HG03025 (cell line): ENCODE data around the gene NETO2.

ENCODE experiments used
- ATAC-seq: cut with Tn5 transposase; IDR thresholded peaks from one replicate; pipeline ENCODE4 v1.9.1; 2021; ENCODE audit warnings: mild to moderate bottlenecking, moderate library complexity; ENCODE audit not compliant: unreplicated experiment, low FRiP score

NETO2 gene

DNA sequence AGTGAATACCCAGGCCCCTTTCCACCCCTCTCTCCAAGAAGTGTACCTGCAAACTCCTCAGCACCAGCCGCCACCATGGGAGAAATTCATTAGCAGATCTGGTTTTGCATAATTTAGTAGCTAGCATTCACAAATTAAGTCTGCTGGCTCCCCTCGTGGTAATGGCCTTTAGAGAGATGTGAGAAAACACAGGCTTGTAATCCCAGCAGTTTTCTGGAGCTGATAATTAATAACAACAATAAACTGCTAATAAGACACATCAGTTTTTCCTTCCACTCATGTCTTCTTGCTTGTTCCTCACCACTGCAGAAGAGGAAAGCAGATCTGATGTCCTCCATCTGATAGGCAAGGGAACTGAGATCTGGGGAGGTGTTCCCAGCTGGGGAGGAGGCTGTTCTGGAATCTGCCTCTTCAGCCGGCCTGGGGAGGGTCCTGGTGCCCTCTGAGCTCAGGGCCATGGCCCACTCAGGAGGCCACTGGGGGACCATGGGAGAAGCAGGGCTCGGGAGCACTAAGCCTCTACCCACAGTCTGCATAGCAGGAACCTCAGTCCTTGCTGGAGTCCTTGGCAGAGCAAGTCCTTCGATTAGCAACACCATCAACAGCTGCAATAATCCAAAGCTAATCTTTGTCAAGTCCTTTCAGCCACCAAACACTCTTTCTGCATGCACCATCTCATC, 96.1 kb downstream of the NETO2 start:
- no peak for ATAC-seq

DNA sequence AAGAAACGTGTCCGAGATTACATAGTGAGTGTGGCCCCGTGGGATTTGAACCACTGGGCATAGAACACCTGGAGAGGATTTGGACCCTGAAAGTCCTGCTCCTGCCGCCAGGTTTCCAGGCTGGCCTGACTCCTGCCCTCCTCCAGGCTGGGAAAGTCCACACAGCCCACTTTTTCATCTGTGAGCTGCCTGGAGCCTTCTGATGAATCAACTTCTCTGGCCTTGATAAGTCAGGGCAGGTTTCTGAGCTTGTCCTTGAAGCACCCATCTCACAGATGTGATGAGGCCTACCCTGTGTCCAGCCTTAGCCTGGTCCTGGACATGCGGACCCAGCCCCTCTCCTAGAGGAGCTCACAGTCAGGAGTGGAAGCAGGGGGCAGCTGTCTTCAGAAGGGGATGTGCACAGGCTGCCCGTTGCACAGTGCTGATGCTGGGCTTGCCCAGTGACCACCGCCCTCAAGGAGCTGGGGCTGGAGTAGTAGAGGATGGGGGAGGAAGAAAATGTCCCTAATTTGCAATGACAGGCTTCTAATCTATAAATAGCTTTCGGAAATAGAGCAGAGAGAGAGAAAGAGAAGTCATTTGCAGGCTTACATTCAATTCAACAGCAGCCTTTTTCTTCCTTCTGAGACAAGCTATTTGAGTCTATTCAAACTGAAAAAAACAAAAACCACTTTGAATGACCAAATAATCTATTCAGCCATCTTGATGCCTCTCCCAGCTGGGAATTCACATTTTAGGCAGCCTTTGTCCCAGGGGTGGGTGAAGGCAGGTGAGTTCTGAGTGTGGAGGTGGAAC, 96.8 kb downstream of the NETO2 start:
- ATAC-seq = no peak

DNA sequence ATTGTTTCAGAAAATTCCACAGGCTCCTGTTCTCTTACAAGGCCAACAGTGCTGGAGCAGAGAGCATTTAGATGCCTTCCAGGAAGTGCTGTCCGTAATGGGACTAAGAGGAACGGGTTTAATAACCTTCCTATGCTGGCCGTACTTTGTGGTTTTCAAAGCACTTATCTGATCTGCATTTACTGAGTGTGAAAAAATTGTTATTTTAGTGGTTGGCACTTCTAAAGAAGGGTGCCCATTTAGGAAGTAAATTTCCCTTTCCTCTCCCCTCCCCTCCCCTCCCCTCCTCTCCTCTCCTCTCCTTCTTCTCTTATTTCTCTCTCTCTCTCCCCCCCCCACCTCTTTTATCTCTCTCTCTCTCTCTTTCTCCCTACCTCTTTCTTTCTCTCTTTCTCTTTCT, 98.3 kb downstream of the NETO2 start:
- ATAC-seq = no peak

- ATAC-seq = no peak
Observed at GRCh38 chr16:47045023-47045422, 98.7 kb downstream of the NETO2 start.

DNA sequence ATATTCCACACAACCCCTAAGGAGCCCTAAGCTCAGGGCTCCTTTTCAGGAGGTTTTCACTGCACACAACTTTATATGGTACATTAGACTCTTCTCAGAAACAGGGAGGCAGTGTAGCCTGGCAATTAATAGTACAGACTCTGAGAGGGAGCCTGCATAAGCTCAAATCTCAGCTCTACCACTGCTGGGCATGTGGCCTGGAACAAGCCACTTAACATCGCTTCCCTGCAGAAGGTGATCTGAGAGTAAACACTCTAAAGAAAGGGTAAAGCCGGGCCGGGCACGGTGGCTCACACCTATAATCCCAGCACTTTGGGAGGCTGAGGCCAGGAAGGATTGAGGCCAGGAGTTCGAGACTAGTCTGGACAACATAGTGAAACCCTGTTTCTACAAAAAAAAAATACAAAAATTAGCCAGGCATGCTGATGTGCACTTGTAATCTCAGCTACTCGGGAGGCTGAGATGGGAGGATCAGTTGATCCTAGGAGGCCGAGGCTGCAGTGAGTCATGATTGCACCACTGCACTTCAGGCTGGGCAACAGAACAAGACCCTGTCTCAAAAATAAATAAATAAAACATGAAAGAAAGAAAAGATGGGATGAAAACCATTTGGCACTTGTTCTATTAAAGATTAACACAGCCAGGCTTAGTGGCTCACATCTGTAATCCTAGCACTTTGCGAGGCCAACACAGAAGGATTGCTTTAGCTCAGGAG, 99.6 kb downstream of the NETO2 start:
- ATAC-seq = no peak

DNA sequence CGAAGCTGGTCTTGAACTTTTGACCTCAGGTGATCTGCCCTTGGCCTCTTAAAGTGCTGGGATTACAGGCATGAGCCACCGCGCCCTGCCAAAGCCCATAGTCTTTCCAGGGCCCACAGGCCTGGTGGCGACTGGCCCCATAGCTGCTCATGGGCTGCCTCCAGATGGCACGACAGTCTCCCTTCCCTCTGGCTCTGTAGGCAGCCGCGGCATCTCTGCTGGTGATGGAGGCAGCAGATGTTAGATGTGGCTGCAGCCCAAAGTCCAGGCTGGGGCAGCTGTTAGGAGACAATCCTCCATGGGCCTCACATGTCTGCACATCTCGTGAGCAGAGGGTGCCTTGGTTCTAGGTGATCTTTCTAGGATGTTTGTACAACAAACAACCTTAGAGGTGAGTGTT, 100.5 kb downstream of the NETO2 start:
- ATAC-seq = no peak

- ATAC-seq = peak; percentile 82
Observed at GRCh38 chr16:47037746-47038458, 105.8 kb downstream of the NETO2 start.

DNA sequence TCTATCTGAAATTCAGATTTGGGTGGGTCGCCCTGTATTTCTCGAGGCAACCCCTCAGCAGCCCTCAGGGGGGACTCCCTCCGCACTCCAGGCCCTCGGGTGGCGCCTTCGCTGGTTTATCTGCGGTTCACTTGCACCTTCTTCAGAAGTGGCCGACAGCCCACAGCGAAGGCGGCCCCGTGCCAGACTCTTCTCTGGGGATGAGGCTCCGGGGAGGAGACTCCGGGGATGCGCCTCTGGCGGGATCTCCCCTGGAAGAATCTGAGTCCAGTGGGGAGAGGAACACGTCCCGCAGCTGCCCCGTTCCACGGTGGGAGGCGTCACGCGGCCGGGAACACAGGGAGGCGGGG, 106.4 kb downstream of the NETO2 start:
- ATAC-seq = peak; percentile 25

- ATAC-seq = no peak
Observed at GRCh38 chr16:47036201-47036600, 107.5 kb downstream of the NETO2 start.

DNA sequence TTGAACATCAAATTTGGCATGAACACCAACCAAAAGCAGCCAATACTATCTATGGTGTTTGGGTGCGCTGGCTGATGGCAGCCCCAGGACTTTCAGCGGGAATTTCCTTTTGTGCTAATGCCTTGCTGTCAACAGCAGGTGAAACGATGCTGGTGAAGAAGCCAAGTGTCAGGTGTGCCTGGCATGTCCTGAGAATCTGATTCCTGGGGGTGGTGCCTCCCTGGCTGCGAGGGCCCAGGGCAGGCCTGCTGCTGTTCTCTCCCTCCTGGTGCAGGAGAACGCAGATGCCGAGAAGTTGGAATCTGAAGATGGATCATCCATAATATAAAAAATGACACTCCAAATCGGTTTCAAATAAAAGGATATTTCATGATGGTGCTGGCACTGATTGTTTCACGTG, 108.3 kb downstream of the NETO2 start:
- ATAC-seq = no peak

DNA sequence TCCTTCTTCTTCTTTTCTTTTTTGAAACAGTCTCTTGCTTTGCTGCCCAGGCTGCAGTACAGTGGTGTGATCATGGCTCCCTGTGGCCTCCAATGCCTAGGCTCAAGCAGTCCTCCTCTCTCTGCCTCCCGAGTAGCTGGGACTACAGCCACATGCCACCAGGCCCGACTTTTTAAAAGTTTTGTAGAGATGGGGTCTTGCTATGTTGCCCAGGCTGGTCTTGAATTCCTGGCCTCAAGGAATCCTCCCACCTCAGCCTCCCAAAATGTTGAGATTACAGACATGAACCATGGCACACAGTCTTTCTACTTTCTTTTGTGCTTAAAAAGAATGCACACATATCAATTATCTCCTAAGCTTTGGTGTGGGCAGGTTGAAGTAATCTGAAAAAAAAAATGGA, 109.3 kb downstream of the NETO2 start:
- no peak for ATAC-seq

- ATAC-seq = no peak
Observed at GRCh38 chr16:47033176-47033575, 110.6 kb downstream of the NETO2 start.

- no peak for ATAC-seq
Observed at GRCh38 chr16:47029724-47030123, 114.0 kb downstream of the NETO2 start.

- no peak for ATAC-seq
Observed at GRCh38 chr16:47028767-47029377, 114.9 kb downstream of the NETO2 start.
